ENCODE data around the gene KIAA1549.

KIAA1549 gene

GRCh38 chr7:138885383-138886147, 95.6 kb downstream of the KIAA1549 start:
- TF ChIP-seq CTCF (IDR thresholded peaks at IDR 0.05; ENCODE audit: extremely low read depth, insufficient read depth, missing control alignments), result no peak
- DNase-seq (ENCODE audit: low spot score), result no peak
- in situ Hi-C loops (cut with MboI; ENCODE audit: low pct_unique_long_range_greater_than_20kb, low sequenced_read_pairs, unreplicated experiment), result no loop called here

- in situ Hi-C loops (cut with MboI; ENCODE audit: low pct_unique_long_range_greater_than_20kb, low sequenced_read_pairs, unreplicated experiment), result no loop called here
- DNase-seq (ENCODE audit: low spot score), result no peak
These were observed 98.9 kb downstream of the KIAA1549 start for GRCh38 chr7:138882249-138882648.

GRCh38 chr7:138881579-138882188, 99.5 kb downstream of the KIAA1549 start:
- TF ChIP-seq CTCF (IDR thresholded peaks at IDR 0.05; ENCODE audit: extremely low read depth, insufficient read depth, missing control alignments), result no peak
- in situ Hi-C loops (cut with MboI; ENCODE audit: low pct_unique_long_range_greater_than_20kb, low sequenced_read_pairs, unreplicated experiment), result no loop called here

More at GRCh38 chr7:138882249-138882648, 98.9 kb downstream of the KIAA1549 start:
- TF ChIP-seq CTCF (IDR thresholded peaks at IDR 0.05; ENCODE audit: extremely low read depth, insufficient read depth, missing control alignments), result no peak

GRCh38 chr7:138880881-138881578, 100.2 kb downstream of the KIAA1549 start:
- no peak for TF ChIP-seq CTCF (IDR thresholded peaks at IDR 0.05; ENCODE audit: extremely low read depth, insufficient read depth, missing control alignments)
- no peak for DNase-seq (ENCODE audit: low spot score)
- in situ Hi-C loops (cut with MboI; ENCODE audit: low pct_unique_long_range_greater_than_20kb, low sequenced_read_pairs, unreplicated experiment), result no loop called here

More at GRCh38 chr7:138881579-138882188, 99.5 kb downstream of the KIAA1549 start:
- no peak for DNase-seq (ENCODE audit: low spot score)

- in situ Hi-C loops (cut with MboI; ENCODE audit: low pct_unique_long_range_greater_than_20kb, low sequenced_read_pairs, unreplicated experiment), result no loop called here
- no peak for TF ChIP-seq CTCF (IDR thresholded peaks at IDR 0.05; ENCODE audit: extremely low read depth, insufficient read depth, missing control alignments)
- DNase-seq (ENCODE audit: low spot score), result no peak
These were observed 101.8 kb downstream of the KIAA1549 start for GRCh38 chr7:138879356-138879755.

GRCh38 chr7:138878856-138879255, 102.3 kb downstream of the KIAA1549 start:
- in situ Hi-C loops (cut with MboI; ENCODE audit: low pct_unique_long_range_greater_than_20kb, low sequenced_read_pairs, unreplicated experiment), result no loop called here
- TF ChIP-seq CTCF (IDR thresholded peaks at IDR 0.05; ENCODE audit: extremely low read depth, insufficient read depth, missing control alignments), result no peak
- no peak for DNase-seq (ENCODE audit: low spot score)
